Lower leg skin (tissue), 3 donors: ENCODE results near the gene ZNF425.

Experiments used
- CTCF ChIP-seq, 3 donors: fragments of 450-650 bp; IDR thresholded peaks; one replicate each; pipeline ENCODE4 v1.5.1; 2016; ENCODE audit warnings: antibody characterized with exemption in 3 of 3, mild to moderate bottlenecking in 3 of 3, moderate library complexity in 2 of 3
- POLR2A ChIP-seq, 2 donors: fragments of 450-650 bp; IDR thresholded peaks; one replicate each; pipeline ENCODE4 v1.6.1; 2016 to 2017; ENCODE audit warnings: antibody characterized with exemption in 2 of 2, mild to moderate bottlenecking in 1 of 2, moderate library complexity in 1 of 2

GRCh38 chr7:149166142-149166541, 40.0 kb upstream of the ZNF425 start:
- TF ChIP-seq CTCF (IDR thresholded peaks at IDR 0.05) (no peak), POLR2A (IDR thresholded peaks at IDR 0.05) (no peak)
